Measurements from ENCODE around the gene ATP2A3. TPM values are rescaled to one million over a fixed set of nuclear protein-coding genes. Genes with fewer than 3 reads are reported as not detected.

ATP2A3 gene
- total RNA-seq, 6 experiments from 2014 or later: 1.5 to 4.3 (median 2.3) TPM

DNA sequence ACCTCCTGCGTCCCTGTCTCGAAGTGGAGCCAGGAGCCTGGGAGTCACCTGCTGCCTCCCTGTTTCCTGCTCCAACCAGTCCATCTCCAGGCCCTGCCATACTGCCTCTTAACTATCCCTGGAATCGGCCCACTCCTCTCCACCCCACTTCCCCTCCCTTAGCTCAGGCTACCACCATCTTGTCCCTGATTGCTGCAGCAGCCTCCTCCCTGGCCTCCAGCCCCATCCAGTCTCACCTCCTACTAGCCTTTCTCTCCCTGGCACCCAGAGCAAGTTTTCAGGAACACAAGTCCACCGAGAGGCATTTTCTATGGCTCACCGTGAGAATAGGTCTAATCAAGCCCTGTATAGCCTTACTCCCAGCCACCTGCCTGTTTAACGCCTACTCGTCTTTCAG lies 70.5 kb downstream of the ATP2A3 start:
- TF ChIP-seq CTCF (IDR thresholded peaks at IDR 0.05): no peak
- no peaks in the 10 kb centered on the region for H3K36me3 ChIP-seq
- no peaks in the 10 kb centered on the region for H3K9me3 ChIP-seq
- ATAC-seq (no peak), DNase-seq (no peak)
- no peaks in the 10 kb centered on the region for H3K27me3 ChIP-seq
- peak overlapping the region; percentile 24 to 76 (median 48) for H3K27ac ChIP-seq
- H3K4me1 ChIP-seq: peaks cover 0 to 11% (median 3%) of the 10 kb centered on the region in 4 donors
- intact Hi-C loops (cut with DNase I): no loop called here
- WGBS (ENCODE audit: insufficient coverage, low coverage, low lambda C conversion rate, missing lambda C conversion rate): 82% methylated on average over 5 of the region's 7 CpGs
- no peak overlapping the region for H3K4me3 ChIP-seq

DNA sequence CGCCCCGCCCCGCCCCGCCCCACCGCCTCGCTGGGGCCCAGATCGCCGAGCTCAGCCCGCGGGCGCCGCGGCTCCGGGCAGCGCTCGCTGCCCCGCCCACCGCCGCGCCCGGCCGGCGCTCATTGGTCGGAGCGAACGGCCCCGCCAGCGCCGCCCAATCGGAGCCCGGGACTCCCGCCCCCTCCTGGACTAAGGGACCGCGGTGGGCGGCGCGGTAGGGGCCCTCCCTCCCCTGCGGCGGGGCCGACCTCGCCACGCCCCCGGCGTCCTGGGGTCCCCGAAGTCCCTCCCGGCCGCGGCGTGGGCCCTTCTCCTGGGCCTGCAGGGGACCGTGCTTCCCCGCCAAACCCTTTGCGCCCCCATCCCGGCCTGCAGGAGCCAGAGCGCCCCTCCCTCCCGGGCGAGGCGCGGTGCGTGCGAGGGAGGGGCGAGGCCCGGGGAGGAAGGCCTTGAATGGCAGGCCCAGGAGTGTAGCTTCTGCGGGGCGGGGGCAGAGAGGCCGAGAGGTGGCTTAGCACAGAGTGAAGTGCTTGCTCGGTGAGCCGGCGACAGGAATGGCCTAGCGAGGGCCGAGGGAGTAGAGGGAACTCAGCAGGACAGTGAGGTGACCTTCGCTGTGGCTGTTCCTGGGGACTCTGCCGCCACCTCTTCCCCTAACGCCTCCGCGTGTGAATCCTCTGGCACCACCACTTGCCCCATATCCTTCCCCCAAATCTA lies 71.1 kb downstream of the ATP2A3 start, which contains the start of gene CAMKK1:
TSS of gene CAMKK1 (minus strand) at position 51 of the 717 bp plus-strand sequence. CDS start 7,366 bp downstream, outside the sequence.
- H3K4me3 ChIP-seq: peak within 1 kb of the TSS; percentile 48 to 60 (median 50)
- intact Hi-C loops (cut with DNase I): no loop called here
- peak; percentile 82 to 89 (median 88) for ATAC-seq
- peaks cover 0 to 11% (median 3%) of the 10 kb centered on the region in 4 donors for H3K4me1 ChIP-seq
- H3K27ac ChIP-seq: peak within 1 kb of the TSS; percentile 24 to 76 (median 48)
- WGBS (ENCODE audit: insufficient coverage, low coverage, low lambda C conversion rate, missing lambda C conversion rate): no CpG with 5 or more reads among the region's 75 CpGs
- H3K36me3 ChIP-seq: no peaks in the 10 kb centered on the region
- H3K27me3 ChIP-seq: no peaks in the 10 kb centered on the region
- DNase-seq: peak; percentile 84 to 92 (median 90)
- H3K9me3 ChIP-seq: no peaks in the 10 kb centered on the region
- TF ChIP-seq POLR2A (IDR thresholded peaks at IDR 0.05) (no peak), CTCF (IDR thresholded peaks at IDR 0.05) (no peak)

- H3K27ac ChIP-seq: peak overlapping the region in 2 of 3 donors; percentile 17 to 47
- H3K36me3 ChIP-seq: no peaks in the 10 kb centered on the region
- TF ChIP-seq POLR2A (IDR thresholded peaks at IDR 0.05) (no peak), CTCF (IDR thresholded peaks at IDR 0.05) (no peak)
- H3K4me3 ChIP-seq: peak overlapping the region; percentile 44 to 60 (median 50)
- DNase-seq: peak; percentile 68 to 84 (median 80)
- peak; percentile 44 to 60 (median 54) for ATAC-seq
- H3K27me3 ChIP-seq: no peaks in the 10 kb centered on the region
- peaks cover 0 to 13% (median 3%) of the 10 kb centered on the region in 4 donors for H3K4me1 ChIP-seq
- WGBS (ENCODE audit: insufficient coverage, low coverage, low lambda C conversion rate, missing lambda C conversion rate): no CpG with 5 or more reads among the region's 96 CpGs
- no peaks in the 10 kb centered on the region for H3K9me3 ChIP-seq
- intact Hi-C loops (cut with DNase I): no loop called here
Measured at GRCh38 chr17:3892095-3892998, 71.9 kb downstream of the ATP2A3 start.

GRCh38 chr17:3891626-3892094 lies 72.6 kb downstream of the ATP2A3 start:
- peaks cover 0 to 14% (median 3%) of the 10 kb centered on the region in 4 donors for H3K4me1 ChIP-seq

More at GRCh38 chr17:3891626-3892094, 72.6 kb downstream of the ATP2A3 start:
- H3K27me3 ChIP-seq: no peaks in the 10 kb centered on the region
- no peaks in the 10 kb centered on the region for H3K36me3 ChIP-seq
- ATAC-seq (no peak), DNase-seq (no peak)
- 31% methylated on average over 9 of the region's 12 CpGs for WGBS (ENCODE audit: insufficient coverage, low coverage, low lambda C conversion rate, missing lambda C conversion rate)
- H3K9me3 ChIP-seq: no peaks in the 10 kb centered on the region
- intact Hi-C loops (cut with DNase I): no loop called here
- no peak overlapping the region for H3K4me3 ChIP-seq
- TF ChIP-seq CTCF (IDR thresholded peaks at IDR 0.05) (no peak), POLR2A (IDR thresholded peaks at IDR 0.05) (no peak)
- no peak overlapping the region for H3K27ac ChIP-seq
